SK-N-SH (cell line): ENCODE results near the gene MTCL3.
A peak's percentile ranks its signal among the peaks of the same experiment; 100 is the strongest.

Source experiments
- CTCF ChIA-PET: fragments of 300-600, 350-600 bp; formaldehyde crosslinking; extraction: SDS; loops from one replicate; lab custom pipeline; 2021; lab: Yijun Ruan, JAX
- POLR2A ChIA-PET: fragments of 350-600 bp; sonication (Branson Sonifier 250); formaldehyde crosslinking; extraction: SDS; loops from one replicate; lab custom pipeline; 2020; ENCODE audit warnings: antibody characterized with exemption, inconsistent platforms; lab: Yijun Ruan, JAX
- DNase-seq: peaks from one replicate; pipeline ENCODE4 v3.0.0; 2012
- H2AFZ ChIP-seq: fragments of 200-600 bp; sonication (generic); 2 replicates; pipeline ENCODE4 v1.8.1; 2016; ENCODE audit warnings: antibody characterized with exemption, mild to moderate bottlenecking, low read depth
- H3F3A ChIP-seq: fragments of 200-600 bp; sonication (generic); replicated peaks from 2 replicates; pipeline ENCODE3; 2016; ENCODE audit warnings: antibody characterized with exemption, mild to moderate bottlenecking; ENCODE audit not compliant: insufficient read depth
- H3K27ac ChIP-seq, 2 experiments: fragments of 200-500 bp in 1 of 2; fragments of 200-600 bp in 1 of 2; sonication (Bioruptor generic) in 1 of 2; sonication (generic), shearing (Covaris generic) in 1 of 2; 2 replicates each; pipeline versions ENCODE4 v1.5.1 to v1.6.1; 2014 to 2016; ENCODE audit warnings: low read depth in 2 of 2, inconsistent platforms in 1 of 2, low read length in 1 of 2, mild to moderate bottlenecking in 1 of 2, mixed read lengths in 1 of 2
- H3K27me3 ChIP-seq: fragments of 200-600 bp; sonication (generic), shearing (Covaris generic); 2 replicates; pipeline ENCODE4 v1.6.1; 2016; ENCODE audit warnings: mixed run types; ENCODE audit not compliant: insufficient read depth
- H3K36me3 ChIP-seq, 2 experiments: fragments of 200-500 bp in 1 of 2; fragments of 200-600 bp in 1 of 2; sonication (Bioruptor generic) in 1 of 2; sonication (generic) in 1 of 2; replicated peaks in 1 of 2; 2 replicates each; pipeline versions ENCODE3 to v1.5.1; 2014 to 2016; ENCODE audit warnings: low read length in 1 of 2, mild to moderate bottlenecking in 1 of 2; ENCODE audit not compliant: insufficient read depth in 2 of 2, control insufficient read depth in 1 of 2
- H3K4me1 ChIP-seq, 2 experiments: fragments of 200-500 bp in 1 of 2; fragments of 200-600 bp in 1 of 2; sonication (Bioruptor generic) in 1 of 2; sonication (generic), shearing (Covaris generic) in 1 of 2; 2 replicates each; pipeline versions ENCODE4 v1.5.1 to v1.6.1; 2014 to 2016; ENCODE audit warnings: low read depth in 1 of 2, low read length in 1 of 2, mixed run types in 1 of 2; ENCODE audit not compliant: insufficient read depth in 2 of 2, control insufficient read depth in 1 of 2
- H3K4me2 ChIP-seq: fragments of 200-600 bp; sonication (generic), shearing (Covaris generic); 2 replicates; pipeline ENCODE4 v1.6.1; 2017; ENCODE audit warnings: mixed run types
- H3K4me3 ChIP-seq, 2 experiments: fragments of 200-500 bp in 1 of 2; fragments of 200-600 bp in 1 of 2; sonication (Bioruptor generic) in 1 of 2; sonication (generic), shearing (Covaris generic) in 1 of 2; 2 replicates each; pipeline versions ENCODE4 v1.5.1 to v1.8.1; 2014 to 2016; ENCODE audit warnings: low read depth in 2 of 2, inconsistent platforms in 1 of 2, low read length in 1 of 2, mild to moderate bottlenecking in 1 of 2, mixed read lengths in 1 of 2, moderate library complexity in 1 of 2
- H3K79me2 ChIP-seq: fragments of 200-600 bp; sonication (generic); 2 replicates; pipeline ENCODE4 v1.8.1; 2017; ENCODE audit warnings: mild to moderate bottlenecking; ENCODE audit not compliant: insufficient read depth
- H3K9ac ChIP-seq: fragments of 200-600 bp; sonication (generic); 2 replicates; pipeline ENCODE4 v1.6.1; 2017; ENCODE audit warnings: mixed run types
- H3K9me2 ChIP-seq: fragments of 200-600 bp; sonication (generic); 2 replicates; pipeline ENCODE4 v1.6.1; 2017; ENCODE audit warnings: mixed run types
- H3K9me3 ChIP-seq: fragments of 200-600 bp; sonication (generic); 2 replicates; pipeline ENCODE4 v1.6.1; 2017; ENCODE audit warnings: mixed run types, mild to moderate bottlenecking, moderate library complexity
- H4K20me1 ChIP-seq: fragments of 200-600 bp; sonication (generic); 2 replicates; pipeline ENCODE4 v1.6.1; 2017; ENCODE audit warnings: mild to moderate bottlenecking, mixed run types; ENCODE audit not compliant: insufficient read depth
- CHD2 ChIP-seq: fragments of 150-350 bp; IDR thresholded peaks from 2 replicates; pipeline ENCODE4 v1.6.1; 2018; ENCODE audit warnings: low read length; ENCODE audit not compliant: partially characterized antibody
- FOXJ3 ChIP-seq: sonication (generic); formaldehyde crosslinking; IDR thresholded peaks from 2 replicates; pipeline ENCODE4 v1.5.1; 2020; ENCODE audit warnings: mild to moderate bottlenecking, missing genetic modification reagents
- FOXM1 ChIP-seq: IDR thresholded peaks from 2 replicates; pipeline ENCODE4 v1.4.0; 2012; ENCODE audit warnings: low read depth, mild to moderate bottlenecking
- GATA2 ChIP-seq: sonication (generic); formaldehyde crosslinking; IDR thresholded peaks from 2 replicates; pipeline ENCODE4 v1.5.0; 2020; ENCODE audit warnings: mild to moderate bottlenecking, missing genetic modification reagents
- IRF3 ChIP-seq: fragments of 150-350 bp; IDR thresholded peaks from 2 replicates; pipeline ENCODE4 v1.6.1; 2016; ENCODE audit warnings: mild to moderate bottlenecking, low read depth, low read length
- MAX ChIP-seq: IDR thresholded peaks from 2 replicates; pipeline ENCODE4 v1.4.0; 2012; ENCODE audit warnings: low read depth
- MXI1 ChIP-seq: IDR thresholded peaks from 2 replicates; pipeline ENCODE4 v1.6.1; 2012; ENCODE audit warnings: mild to moderate bottlenecking, low read depth, low read length, improper control_type of control experiment
- NRF1 ChIP-seq: IDR thresholded peaks from 2 replicates; pipeline ENCODE4 v1.6.1; 2012; ENCODE audit warnings: low read depth, mild to moderate bottlenecking, low read length
- RCOR1 ChIP-seq: fragments of 150-350 bp; IDR thresholded peaks from 2 replicates; pipeline ENCODE4 v1.6.1; 2017; ENCODE audit warnings: antibody characterized with exemption, low read length
- REST ChIP-seq: IDR thresholded peaks from 2 replicates; pipeline ENCODE4 v1.6.1; 2012; ENCODE audit warnings: mild to moderate bottlenecking, low read depth, low read length, moderate library complexity
- RFX5 ChIP-seq: IDR thresholded peaks from 2 replicates; pipeline ENCODE4 v1.6.1; 2012; ENCODE audit warnings: mild to moderate bottlenecking, improper control_type of control experiment, low read length
- RXRA ChIP-seq: IDR thresholded peaks from 2 replicates; pipeline ENCODE4 v1.4.0; 2012; ENCODE audit warnings: low read depth, mild to moderate bottlenecking, borderline replicate concordance
- SIN3A ChIP-seq: IDR thresholded peaks from 2 replicates; pipeline ENCODE4 v1.6.1; 2012; ENCODE audit warnings: low read depth, mild to moderate bottlenecking, low read length, moderate library complexity, borderline replicate concordance
- SMC3 ChIP-seq: IDR thresholded peaks from 2 replicates; pipeline ENCODE4 v1.6.1; 2012; ENCODE audit warnings: low read depth, low read length, improper control_type of control experiment
- TCF12 ChIP-seq: IDR thresholded peaks from 2 replicates; pipeline ENCODE4 v1.4.0; 2012
- USF1 ChIP-seq: IDR thresholded peaks from 2 replicates; pipeline ENCODE4 v1.4.0; 2012; ENCODE audit warnings: low read depth, borderline replicate concordance
- USF2 ChIP-seq: fragments of 150-350 bp; IDR thresholded peaks from 2 replicates; pipeline ENCODE4 v1.6.1; 2017; ENCODE audit warnings: antibody characterized with exemption, low read length, low read depth, borderline replicate concordance
- WGBS: methylation state at CpG from one replicate; pipeline ENCODE4 v1.1.6; 2017; ENCODE audit warnings: low lambda C conversion rate; 5-methylcytosine and 5-hydroxymethylcytosine counted together

MTCL3 gene

GRCh38 chr6:127436578-127437110 is 82.5 kb downstream of the MTCL3 start:
- H3K4me2 ChIP-seq = no peak overlapping the region
- no peak overlapping the region for H3K4me3 ChIP-seq
- H3K27me3 ChIP-seq = no peaks in the 10 kb centered on the region
- TF ChIP-seq SIN3A (no peak), RFX5 (no peak), CHD2 (no peak), FOXJ3 (no peak), GATA2 (CRISPR knock-in tag) (no peak), USF2 (no peak), MAX (no peak), SMC3 (no peak), NRF1 (no peak), FOXM1 (no peak), RCOR1 (no peak), TCF12 (no peak), IRF3 (no peak)
- TF ChIP-seq, all 33 proteins: peak for 0
- no peaks in the 10 kb centered on the region for H3K9me3 ChIP-seq
- no peaks in the 10 kb centered on the region for H3F3A ChIP-seq
- WGBS = 88% methylated on average over 3 of the region's 3 CpGs
- H4K20me1 ChIP-seq = no peaks in the 10 kb centered on the region
- peaks cover 0 to 5% of the 10 kb centered on the region in 2 experiments for H3K36me3 ChIP-seq
- H3K9me2 ChIP-seq = no peaks in the 10 kb centered on the region
- H3K9ac ChIP-seq = no peak overlapping the region
- peaks cover 0 to 3% of the 10 kb centered on the region in 2 experiments; a peak in 1 of 4 replicates for H3K4me1 ChIP-seq
- H3K79me2 ChIP-seq = no peaks in the 10 kb centered on the region
- H2AFZ ChIP-seq = no peak overlapping the region
- no peak overlapping the region for H3K27ac ChIP-seq
- peak; percentile 20 for DNase-seq
- CTCF ChIA-PET = no interaction called here
- POLR2A ChIA-PET = no interaction called here

GRCh38 chr6:127435626-127436220 is 83.4 kb downstream of the MTCL3 start:
- DNase-seq = no peak
- Histone ChIP-seq H3K4me3 (no peak overlapping the region), H3K27me3 (no peaks in the 10 kb centered on the region), H3K9me2 (no peaks in the 10 kb centered on the region), H4K20me1 (no peaks in the 10 kb centered on the region), H3F3A (no peaks in the 10 kb centered on the region), H2AFZ (no peak overlapping the region), H3K79me2 (no peaks in the 10 kb centered on the region), H3K27ac (no peak overlapping the region), H3K36me3 (peaks cover 0 to 5% of the 10 kb centered on the region in 2 experiments), H3K4me1 (peaks cover 0 to 3% of the 10 kb centered on the region in 2 experiments; a peak in 1 of 4 replicates), H3K4me2 (no peak overlapping the region), H3K9me3 (no peaks in the 10 kb centered on the region; the same call in 1 of the 2 replicates), H3K9ac (no peak overlapping the region)
- WGBS = 77% methylated on average over 7 of the region's 7 CpGs
- CTCF ChIA-PET = no interaction called here
- POLR2A ChIA-PET = no interaction called here
- TF ChIP-seq IRF3 = no peak
- no peak for TF ChIP-seq MAX
- no peak for TF ChIP-seq MXI1
- TF ChIP-seq REST = no peak
- no peak for TF ChIP-seq USF1
- no peak for TF ChIP-seq RXRA
- TF ChIP-seq CHD2 = no peak
